Naive B cell (primary cell): ENCODE results near the gene RAPGEF1. TPM values are rescaled to one million over a fixed set of nuclear protein-coding genes. Genes with fewer than 3 reads are reported as not detected.

Experiments
- ATAC-seq, 2 donors: fragments of 150-1000 bp; cut with Tn5 transposase; 2 replicates each; pipeline ENCODE4 v1.10.0; 2021; ENCODE audit warnings: low read depth in 2 of 2, mild to moderate bottlenecking in 2 of 2, moderate library complexity in 2 of 2
- DNase-seq: peaks from one replicate; pipeline ENCODE4 v3.0.0; 2022
- H3K27ac Mint-ChIP-seq, 6 donors: one replicate each; pipeline ENCODE4 v1.8.0; 2020 to 2022; ENCODE audit warnings: mild to moderate bottlenecking in 6 of 6, mixed read lengths in 6 of 6, moderate library complexity in 5 of 6, inconsistent platforms in 2 of 6
- H3K27me3 Mint-ChIP-seq, 3 donors: one replicate each; pipeline ENCODE4 v1.8.0; 2021 to 2022; ENCODE audit warnings: mixed read lengths in 3 of 3, mild to moderate bottlenecking in 1 of 3
- H3K36me3 Mint-ChIP-seq, 2 donors: one replicate each; pipeline ENCODE4 v1.8.0; 2020 to 2022; ENCODE audit warnings: mixed read lengths in 2 of 2, inconsistent platforms in 1 of 2, mild to moderate bottlenecking in 1 of 2
- H3K4me1 Mint-ChIP-seq, 3 donors: one replicate each; pipeline ENCODE4 v1.8.0; 2020 to 2022; ENCODE audit warnings: mixed read lengths in 3 of 3, inconsistent platforms in 1 of 3, mild to moderate bottlenecking in 1 of 3, moderate library complexity in 1 of 3
- H3K4me3 Mint-ChIP-seq, 8 donors: one replicate each; pipeline ENCODE4 v1.8.0; 2020 to 2022; ENCODE audit warnings: mild to moderate bottlenecking in 8 of 8, mixed read lengths in 8 of 8, moderate library complexity in 8 of 8, inconsistent platforms in 2 of 8
- H3K9me3 Mint-ChIP-seq, 7 donors: one replicate each; pipeline ENCODE4 v1.8.0; 2020 to 2022; ENCODE audit warnings: mixed read lengths in 7 of 7, mild to moderate bottlenecking in 5 of 7, inconsistent platforms in 2 of 7, moderate library complexity in 1 of 7
- polyA plus RNA-seq, 6 donors: library from polyadenylated mRNA; unstranded; fragments of 300-500 nt; fragmentation: Illumina TruSeq; gene quantifications; one replicate each; pipeline ENCODE4 v1.2.3, GENCODE V29; 2021; ENCODE audit warnings: low read depth in 6 of 6

The RAPGEF1 gene
- polyA plus RNA-seq, 6 donors from 2014 or later = 3.4 to 21.1 (median 7.9) TPM

DNA sequence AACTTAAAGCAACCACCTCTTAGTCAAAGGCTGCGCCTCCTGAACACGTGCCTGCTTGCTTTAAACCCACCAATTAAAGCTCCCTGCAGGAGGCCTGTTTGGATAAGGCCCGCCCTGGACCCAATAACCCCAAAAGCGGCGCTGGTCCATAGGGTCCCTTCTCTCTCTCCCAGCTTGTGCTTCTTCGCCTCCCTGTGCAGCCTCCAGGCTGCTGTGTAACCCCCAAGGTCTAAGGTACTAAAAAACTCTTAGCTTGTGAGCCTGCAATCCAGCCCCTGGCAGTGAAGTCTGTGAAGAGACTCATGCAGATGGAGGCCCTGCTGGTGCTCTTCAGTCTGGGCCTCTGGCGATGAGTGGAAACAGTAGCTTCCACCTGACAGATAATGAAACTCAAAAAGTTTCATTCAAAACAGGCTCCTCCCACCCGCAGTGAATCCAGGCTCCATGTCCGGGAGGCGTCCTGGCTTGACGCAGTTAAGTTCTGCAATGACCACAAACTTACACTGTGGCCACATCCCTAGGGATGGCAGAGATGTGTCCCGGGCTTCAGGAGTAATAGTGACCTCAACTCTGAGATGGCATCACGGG, 97.3 kb downstream of the RAPGEF1 start:
- no peak for ATAC-seq
- no peak overlapping the region for H3K4me3 Mint-ChIP-seq
- no peak for DNase-seq
- no peaks in the 10 kb centered on the region for H3K27me3 Mint-ChIP-seq
- H3K9me3 Mint-ChIP-seq = no peaks in the 10 kb centered on the region
- H3K36me3 Mint-ChIP-seq = peaks cover 0 to 31% of the 10 kb centered on the region in 2 donors
- peaks cover 11 to 30% (median 15%) of the 10 kb centered on the region in 3 donors for H3K4me1 Mint-ChIP-seq
- H3K27ac Mint-ChIP-seq = peak overlapping the region in 1 of 6 donors; percentile 73

DNA sequence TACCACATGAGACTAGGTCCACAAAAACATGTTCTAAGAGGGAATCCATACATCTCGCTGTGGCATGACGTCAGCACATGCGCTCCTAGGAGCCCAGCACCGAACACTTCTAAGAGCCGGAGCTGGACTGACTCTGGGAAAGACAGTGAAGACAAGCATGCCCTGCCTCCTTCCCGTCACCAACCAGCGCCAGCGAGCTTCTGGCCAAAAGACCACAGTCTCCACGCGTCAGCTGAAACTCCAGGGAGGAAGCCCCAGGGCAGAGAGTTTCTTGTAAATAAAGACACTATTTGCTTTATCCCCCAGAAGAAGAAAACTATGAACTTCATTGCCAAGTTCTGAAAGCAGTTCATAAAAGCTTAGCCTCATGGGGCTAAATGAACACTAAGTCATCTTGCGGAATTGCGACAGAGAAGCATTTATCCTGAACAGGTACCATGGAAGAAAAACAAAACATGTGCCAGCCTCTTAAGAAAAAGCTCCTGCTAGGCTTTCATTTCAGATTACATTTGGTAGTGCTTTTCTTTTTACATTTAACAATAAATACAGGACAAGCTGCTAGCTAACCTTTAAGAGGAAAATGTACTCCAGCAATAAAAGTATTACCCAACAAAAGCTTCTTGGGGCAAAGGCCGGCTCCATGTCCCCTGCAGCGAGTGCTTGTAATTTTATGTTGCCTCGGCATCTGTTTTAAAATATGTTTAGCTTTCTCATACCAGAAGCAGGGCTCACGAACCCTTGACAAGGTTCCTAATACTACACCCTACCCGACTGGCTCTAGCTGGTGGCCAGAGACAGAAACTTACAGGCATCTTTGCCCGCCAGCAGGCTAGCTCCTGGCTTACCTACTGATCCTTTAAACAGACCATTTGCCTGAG, 98.0 kb downstream of the RAPGEF1 start:
- H3K27me3 Mint-ChIP-seq = no peaks in the 10 kb centered on the region
- no peaks in the 10 kb centered on the region for H3K9me3 Mint-ChIP-seq
- H3K4me1 Mint-ChIP-seq = peaks cover 11 to 24% (median 11%) of the 10 kb centered on the region in 3 donors
- no peak overlapping the region for H3K4me3 Mint-ChIP-seq
- DNase-seq (no peak), ATAC-seq (no peak)
- H3K27ac Mint-ChIP-seq = peak overlapping the region in 4 of 6 donors; percentile 24 to 80 (median 54)
- peaks cover 0 to 26% of the 10 kb centered on the region in 2 donors for H3K36me3 Mint-ChIP-seq

GRCh38 chr9:131640438-131641137, 99.3 kb downstream of the RAPGEF1 start:
- peaks cover 13 to 20% (median 19%) of the 10 kb centered on the region in 3 donors for H3K4me1 Mint-ChIP-seq
- no peaks in the 10 kb centered on the region for H3K27me3 Mint-ChIP-seq
- H3K36me3 Mint-ChIP-seq = peaks cover 0 to 24% of the 10 kb centered on the region in 2 donors
- no peaks in the 10 kb centered on the region for H3K9me3 Mint-ChIP-seq
- no peak overlapping the region for H3K4me3 Mint-ChIP-seq
- DNase-seq (no peak), ATAC-seq (no peak)
- peak overlapping the region in 3 of 6 donors; percentile 72 to 80 (median 78) for H3K27ac Mint-ChIP-seq

GRCh38 chr9:131639769-131640437, 100.0 kb downstream of the RAPGEF1 start:
- peak overlapping the region in 2 of 6 donors; percentile 56 to 61 for H3K27ac Mint-ChIP-seq
- peaks cover 0 to 24% of the 10 kb centered on the region in 2 donors for H3K36me3 Mint-ChIP-seq
- ATAC-seq = no peak
- no peaks in the 10 kb centered on the region for H3K9me3 Mint-ChIP-seq
- no peak for DNase-seq
- peaks cover 16 to 19% (median 17%) of the 10 kb centered on the region in 3 donors for H3K4me1 Mint-ChIP-seq
- no peak overlapping the region for H3K4me3 Mint-ChIP-seq
- H3K27me3 Mint-ChIP-seq = no peaks in the 10 kb centered on the region

DNA sequence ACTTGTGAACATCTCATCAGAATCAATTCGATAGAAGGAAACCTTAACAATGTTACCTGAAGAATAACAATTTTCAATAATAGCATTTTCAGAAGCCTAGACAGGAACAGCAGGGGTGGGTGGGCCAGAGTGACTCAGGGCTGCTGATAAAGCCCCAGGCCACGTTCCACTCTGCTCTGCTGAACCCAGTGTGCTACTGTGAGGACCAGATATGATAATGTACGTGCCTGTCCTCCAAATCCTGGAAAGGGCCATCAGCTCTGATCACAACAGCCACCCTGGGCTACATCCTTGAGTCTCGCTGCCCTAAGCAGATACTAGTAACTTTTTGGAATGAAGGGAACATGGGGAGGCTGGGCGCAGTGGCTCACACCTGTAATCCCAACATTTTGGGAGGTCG, 103.3 kb downstream of the RAPGEF1 start:
- ATAC-seq (no peak), DNase-seq (no peak)
- Mint-ChIP-seq H3K4me1 (peaks cover 14 to 31% (median 25%) of the 10 kb centered on the region in 3 donors), H3K36me3 (peaks cover 4 to 30% of the 10 kb centered on the region in 2 donors), H3K27ac (peak overlapping the region in 5 of 6 donors; percentile 24 to 89 (median 70)), H3K9me3 (no peaks in the 10 kb centered on the region), H3K4me3 (no peak overlapping the region), H3K27me3 (no peaks in the 10 kb centered on the region)

DNA sequence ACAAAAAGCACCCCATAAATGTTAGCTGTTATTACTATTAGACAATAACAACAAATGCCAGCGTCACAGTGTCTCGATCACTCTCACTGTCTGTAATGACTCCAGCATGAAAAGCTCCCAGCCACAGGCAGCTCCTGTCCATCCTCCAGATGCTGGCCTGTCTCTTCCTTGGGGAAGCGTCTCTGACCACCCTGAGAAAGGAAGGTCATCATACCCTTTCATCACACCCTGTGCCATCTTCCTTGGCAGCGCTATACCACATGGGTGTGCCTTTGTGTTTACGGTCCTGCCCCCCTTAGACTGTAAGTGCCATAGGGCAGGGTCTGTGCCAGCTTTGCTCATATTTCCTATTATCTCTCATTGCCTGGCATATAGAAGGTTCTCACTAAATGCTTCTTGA, 104.0 kb downstream of the RAPGEF1 start:
- no peak overlapping the region for H3K4me3 Mint-ChIP-seq
- no peak for ATAC-seq
- H3K4me1 Mint-ChIP-seq = peaks cover 13 to 32% (median 31%) of the 10 kb centered on the region in 3 donors
- no peak for DNase-seq
- H3K36me3 Mint-ChIP-seq = peaks cover 4 to 25% of the 10 kb centered on the region in 2 donors
- H3K27me3 Mint-ChIP-seq = no peaks in the 10 kb centered on the region
- no peaks in the 10 kb centered on the region for H3K9me3 Mint-ChIP-seq
- peak overlapping the region; percentile 5 to 91 (median 82) for H3K27ac Mint-ChIP-seq

DNA sequence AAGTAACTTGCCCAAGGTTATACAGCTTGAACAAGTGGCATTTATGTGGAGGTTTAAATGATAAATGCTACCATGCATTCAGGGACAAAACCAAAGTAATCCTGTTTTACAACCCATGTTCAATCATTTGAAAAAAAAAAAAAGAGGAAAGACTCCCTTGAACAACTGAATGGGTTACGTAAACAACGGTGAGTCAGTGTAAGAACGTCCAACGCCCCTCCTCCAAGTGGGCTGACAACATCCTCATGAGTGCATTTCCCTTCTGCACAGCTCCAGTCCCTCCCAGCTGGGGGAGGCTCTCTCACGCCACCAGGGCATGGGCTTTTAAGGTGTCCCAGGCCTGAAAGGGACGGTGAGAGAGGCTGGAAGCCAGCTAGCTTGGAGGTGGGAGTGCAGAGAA, 104.6 kb downstream of the RAPGEF1 start:
- no peaks in the 10 kb centered on the region for H3K27me3 Mint-ChIP-seq
- H3K9me3 Mint-ChIP-seq = no peaks in the 10 kb centered on the region
- H3K4me1 Mint-ChIP-seq = peaks cover 19 to 38% (median 37%) of the 10 kb centered on the region in 3 donors
- ATAC-seq = peak; percentile 54 to 61
- H3K27ac Mint-ChIP-seq = peak overlapping the region in 5 of 6 donors; percentile 42 to 91 (median 74)
- H3K36me3 Mint-ChIP-seq = peaks cover 4 to 25% of the 10 kb centered on the region in 2 donors
- DNase-seq = no peak
- no peak overlapping the region for H3K4me3 Mint-ChIP-seq

GRCh38 chr9:131633491-131634031, 106.3 kb downstream of the RAPGEF1 start:
- peaks cover 4 to 18% of the 10 kb centered on the region in 2 donors for H3K36me3 Mint-ChIP-seq
- no peak for ATAC-seq
- H3K4me3 Mint-ChIP-seq = no peak overlapping the region
- peaks cover 27 to 50% (median 36%) of the 10 kb centered on the region in 3 donors for H3K4me1 Mint-ChIP-seq
- DNase-seq = no peak
- no peaks in the 10 kb centered on the region for H3K9me3 Mint-ChIP-seq
- H3K27me3 Mint-ChIP-seq = no peaks in the 10 kb centered on the region
- H3K27ac Mint-ChIP-seq = peak overlapping the region in 3 of 6 donors; percentile 15 to 94 (median 61)

DNA sequence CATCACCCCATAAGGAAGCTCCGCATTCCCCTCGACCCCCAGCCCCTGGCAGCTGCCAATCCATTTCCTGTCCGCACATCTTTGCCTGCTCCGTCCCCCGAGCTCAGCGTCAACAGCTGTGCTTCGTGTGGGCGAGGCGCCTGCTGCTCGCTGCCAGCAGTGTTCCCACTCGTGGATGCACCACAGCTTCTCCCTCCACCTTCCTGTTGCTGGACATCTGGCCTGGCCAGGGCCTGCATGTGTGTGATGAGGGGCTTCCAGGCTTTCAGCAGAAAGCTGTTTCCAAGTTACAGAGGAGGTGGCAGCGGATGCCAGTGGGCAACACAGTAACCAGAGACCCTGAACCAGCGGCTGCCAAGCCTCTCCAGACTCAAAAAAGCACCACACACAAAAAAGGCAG, 108.6 kb downstream of the RAPGEF1 start:
- peak overlapping the region; percentile 72 to 97 (median 94) for H3K27ac Mint-ChIP-seq
- H3K36me3 Mint-ChIP-seq = peaks cover 4 to 7% of the 10 kb centered on the region in 2 donors
- no peaks in the 10 kb centered on the region for H3K27me3 Mint-ChIP-seq
- peaks cover 29 to 54% (median 39%) of the 10 kb centered on the region in 3 donors for H3K4me1 Mint-ChIP-seq
- ATAC-seq (no peak), DNase-seq (no peak)
- H3K9me3 Mint-ChIP-seq = no peaks in the 10 kb centered on the region
- H3K4me3 Mint-ChIP-seq = peak overlapping the region in 2 of 8 donors; percentile 12 to 15

- Mint-ChIP-seq H3K27ac (peak overlapping the region; percentile 94 to 97 (median 96)), H3K27me3 (no peaks in the 10 kb centered on the region), H3K9me3 (no peaks in the 10 kb centered on the region), H3K4me3 (peak overlapping the region in 7 of 8 donors; percentile 13 to 69 (median 28)), H3K36me3 (peaks cover 4 to 7% of the 10 kb centered on the region in 2 donors), H3K4me1 (peaks cover 29 to 46% (median 34%) of the 10 kb centered on the region in 3 donors)
- ATAC-seq = peak; percentile 68 to 71
- peak; percentile 56 for DNase-seq
Observed at GRCh38 chr9:131630205-131630831, 109.6 kb downstream of the RAPGEF1 start.

DNA sequence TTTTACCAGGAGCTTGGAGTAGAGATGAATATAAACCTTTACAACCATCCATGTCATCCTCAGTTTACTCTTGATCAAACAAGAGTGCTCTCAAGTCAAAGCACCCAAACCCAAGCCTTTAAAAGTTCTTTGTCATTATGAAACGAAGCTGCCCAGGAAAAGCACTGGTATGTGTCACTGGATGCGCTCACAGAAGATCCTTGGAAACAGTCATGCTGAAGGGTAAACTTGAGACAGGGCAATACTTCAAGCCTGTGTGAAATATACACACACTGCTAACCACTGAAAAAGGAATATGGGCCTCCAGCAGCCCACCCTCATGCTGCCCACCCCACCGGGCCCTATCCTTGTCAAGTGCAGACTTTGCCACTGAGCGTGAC, 110.1 kb downstream of the RAPGEF1 start:
- no peak for DNase-seq
- no peak for ATAC-seq
- peak overlapping the region in 2 of 8 donors; percentile 18 to 69 for H3K4me3 Mint-ChIP-seq
- peak overlapping the region; percentile 94 to 97 (median 96) for H3K27ac Mint-ChIP-seq
- peaks cover 4 to 7% of the 10 kb centered on the region in 2 donors for H3K36me3 Mint-ChIP-seq
- H3K27me3 Mint-ChIP-seq = no peaks in the 10 kb centered on the region
- H3K4me1 Mint-ChIP-seq = peaks cover 29 to 41% (median 34%) of the 10 kb centered on the region in 3 donors
- H3K9me3 Mint-ChIP-seq = no peaks in the 10 kb centered on the region

DNA sequence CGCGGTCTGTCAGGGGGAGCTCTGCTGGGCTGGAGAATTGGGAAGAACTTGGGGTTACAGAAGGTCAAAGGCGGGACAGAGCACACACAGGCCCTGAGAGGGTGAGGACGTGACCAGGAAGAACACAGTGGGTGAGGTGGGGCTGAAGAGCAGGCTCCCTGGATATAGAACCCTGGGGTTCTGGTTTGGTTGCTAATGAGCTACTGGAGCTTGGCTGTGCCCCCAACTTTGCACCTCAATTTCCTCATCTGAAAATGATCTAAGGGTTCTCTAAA, 110.7 kb downstream of the RAPGEF1 start:
- H3K4me1 Mint-ChIP-seq = peaks cover 29 to 38% (median 34%) of the 10 kb centered on the region in 3 donors
- no peaks in the 10 kb centered on the region for H3K27me3 Mint-ChIP-seq
- ATAC-seq = no peak
- H3K27ac Mint-ChIP-seq = peak overlapping the region; percentile 20 to 94 (median 79)
- H3K9me3 Mint-ChIP-seq = no peaks in the 10 kb centered on the region
- DNase-seq = no peak
- peaks cover 4 to 7% of the 10 kb centered on the region in 2 donors for H3K36me3 Mint-ChIP-seq
- peak overlapping the region in 2 of 8 donors; percentile 20 to 55 for H3K4me3 Mint-ChIP-seq
